Gastrocnemius medialis (tissue), 4 donors: ENCODE results near the gene CTBP1. TPM values are rescaled to one million over a fixed set of nuclear protein-coding genes. Genes with fewer than 3 reads are reported as not detected.
A peak's percentile ranks its signal among the peaks of the same experiment; 100 is the strongest.

ENCODE experiments used
- ATAC-seq, 2 donors: fragments of 150-250 bp; one replicate each; pipeline ENCODE4 v1.9.1; 2016
- DNase-seq, 2 donors: peaks; one replicate each; pipeline ENCODE4 v3.0.0-alpha.2; 2019
- H3K27ac ChIP-seq, 4 donors: fragments of 200-600 bp; sonication (generic); 1 replicate in 1 of 4; 2 replicates in 3 of 4; pipeline ENCODE4 v1.5.1; 2016 to 2018; ENCODE audit warnings: mild to moderate bottlenecking in 2 of 4, moderate library complexity in 1 of 4
- H3K27me3 ChIP-seq, 3 donors: fragments of 200-600 bp; sonication (generic) in 2 of 3; 1 replicate in 1 of 3; 2 replicates in 2 of 3; pipeline versions ENCODE4 v1.5.1 to v1.6.0; 2016 to 2019; ENCODE audit warnings: mild to moderate bottlenecking in 1 of 3, moderate library complexity in 1 of 3
- H3K36me3 ChIP-seq, 2 donors: fragments of 200-600 bp; sonication (generic) in 1 of 2; one replicate each; pipeline ENCODE4 v1.5.1; 2017 to 2018
- H3K4me1 ChIP-seq, 2 donors: fragments of 200-600 bp; sonication (generic) in 1 of 2; one replicate each; pipeline ENCODE4 v1.5.1; 2016 to 2017; ENCODE audit warnings: mild to moderate bottlenecking in 2 of 2
- H3K4me3 ChIP-seq, 4 donors: fragments of 200-600 bp; sonication (generic) in 3 of 4; 1 replicate in 1 of 4; 2 replicates in 3 of 4; pipeline ENCODE4 v1.5.1; 2016 to 2019; ENCODE audit warnings: mild to moderate bottlenecking in 2 of 4
- H3K9me3 ChIP-seq, 3 donors: fragments of 200-600 bp; sonication (generic) in 2 of 3; 1 replicate in 1 of 3; 2 replicates in 2 of 3; pipeline ENCODE4 v1.5.1; 2016 to 2019
- CTCF ChIP-seq, 5 experiments: fragments of 450-650 bp in 3 of 5; fragments of 200-600 bp in 2 of 5; sonication (generic) in 2 of 5; IDR thresholded peaks in 4 of 5; conservative IDR thresholded peaks in 1 of 5; 1 replicate in 4 of 5; 2 replicates in 1 of 5; pipeline ENCODE4 v1.5.1; 2016 to 2019; ENCODE audit warnings: antibody characterized with exemption in 5 of 5, mild to moderate bottlenecking in 3 of 5, moderate library complexity in 3 of 5
- POLR2A ChIP-seq, 2 donors: fragments of 450-650 bp; IDR thresholded peaks; one replicate each; pipeline ENCODE4 v1.6.1; 2017; ENCODE audit warnings: antibody characterized with exemption in 2 of 2, mild to moderate bottlenecking in 2 of 2, moderate library complexity in 2 of 2
- in situ Hi-C, 4 donors: fragments of 200-750 bp; cut with MboI; loops; one replicate each; pipeline versions ENCODE4 v1.15.0 to v1.8.0; 2017; ENCODE audit warnings: low sequenced_read_pairs in 4 of 4
- intact Hi-C: fragments of 100-400 bp; cut with DNase I; formaldehyde crosslinking; loops from one replicate; pipeline ENCODE4 v1.15.1; 2023; ENCODE audit warnings: low total_unique reads
- total RNA-seq, 4 donors: library from RNA; depleted of rRNA; stranded (reverse); fragments of >200 nt; gene quantifications; one replicate each; pipeline versions ENCODE4 v1.1.0 to v1.2.3, GENCODE V29; 2016

Gene CTBP1
- total RNA-seq, 4 donors from 2014 or later = 126 to 224 (median 169) TPM

GRCh38 chr4:1192091-1192492, 56.8 kb downstream of the CTBP1 start:
- peak; percentile 96 to 97 for ATAC-seq
- intact Hi-C loops = loop anchor here (1.0 kb wide), 2 partner anchors 15 to 109 kb away; no protein-coding TSS in a partner anchor
- H3K4me1 ChIP-seq = peaks cover 23 to 31% of the 10 kb centered on the region in 2 donors
- in situ Hi-C loops = no loop called here
- peak; percentile 91 to 93 for DNase-seq
- H3K4me3 ChIP-seq = no peak overlapping the region
- TF ChIP-seq CTCF (IDR thresholded peaks at IDR 0.05 in 4 of 5, conservative IDR thresholded peaks at IDR 0.05 in 1 of 5) = no peak
- no peak for TF ChIP-seq POLR2A (IDR thresholded peaks at IDR 0.05)
- H3K27ac ChIP-seq = peak overlapping the region; percentile 80 to 83 (median 80)
- H3K36me3 ChIP-seq = no peaks in the 10 kb centered on the region
- no peaks in the 10 kb centered on the region for H3K27me3 ChIP-seq
- no peaks in the 10 kb centered on the region for H3K9me3 ChIP-seq

- no peaks in the 10 kb centered on the region for H3K36me3 ChIP-seq
- in situ Hi-C loops (no loop called here), intact Hi-C loops (loop anchor here (1.0 kb wide), 2 partner anchors 14 to 110 kb away; no protein-coding TSS in a partner anchor)
- H3K4me1 ChIP-seq = peaks cover 23 to 31% of the 10 kb centered on the region in 2 donors
- no peak for TF ChIP-seq CTCF (IDR thresholded peaks at IDR 0.05 in 4 of 5, conservative IDR thresholded peaks at IDR 0.05 in 1 of 5)
- no peak for TF ChIP-seq POLR2A (IDR thresholded peaks at IDR 0.05)
- no peak for ATAC-seq
- no peak overlapping the region for H3K4me3 ChIP-seq
- DNase-seq = peak in 1 of 2 donors; percentile 1
- H3K27me3 ChIP-seq = no peaks in the 10 kb centered on the region
- no peaks in the 10 kb centered on the region for H3K9me3 ChIP-seq
- H3K27ac ChIP-seq = peak overlapping the region; percentile 80 to 83 (median 80)
These were observed 57.3 kb downstream of the CTBP1 start for GRCh38 chr4:1191621-1192020.

GRCh38 chr4:1187182-1187581, 61.7 kb downstream of the CTBP1 start:
- in situ Hi-C loops = no loop called here
- no peak for ATAC-seq

GRCh38 chr4:1183985-1184773, 64.8 kb downstream of the CTBP1 start:
- DNase-seq = no peak
- H3K9me3 ChIP-seq = no peaks in the 10 kb centered on the region
- H3K27ac ChIP-seq = no peak overlapping the region
- TF ChIP-seq POLR2A (IDR thresholded peaks at IDR 0.05) (no peak), CTCF (IDR thresholded peaks at IDR 0.05 in 4 of 5, conservative IDR thresholded peaks at IDR 0.05 in 1 of 5) (no peak)
- intact Hi-C loops = no loop called here
- no peak overlapping the region for H3K4me3 ChIP-seq
- H3K36me3 ChIP-seq = no peaks in the 10 kb centered on the region
- H3K27me3 ChIP-seq = no peaks in the 10 kb centered on the region
- no peak for ATAC-seq
- in situ Hi-C loops = no loop called here
- H3K4me1 ChIP-seq = peaks cover 5 to 7% of the 10 kb centered on the region in 2 donors

More at GRCh38 chr4:1187182-1187581, 61.7 kb downstream of the CTBP1 start:
- no peak for DNase-seq
- no peak overlapping the region for H3K27ac ChIP-seq
- peaks cover 10 to 12% of the 10 kb centered on the region in 2 donors for H3K4me1 ChIP-seq
- H3K36me3 ChIP-seq = no peaks in the 10 kb centered on the region
- TF ChIP-seq CTCF (IDR thresholded peaks at IDR 0.05 in 4 of 5, conservative IDR thresholded peaks at IDR 0.05 in 1 of 5) = no peak
- TF ChIP-seq POLR2A (IDR thresholded peaks at IDR 0.05) = no peak
- H3K27me3 ChIP-seq = no peaks in the 10 kb centered on the region
- H3K4me3 ChIP-seq = no peak overlapping the region
- no peaks in the 10 kb centered on the region for H3K9me3 ChIP-seq
- intact Hi-C loops = no loop called here
